ENCODE results near the gene MKRN3. TPM values are rescaled to one million over a fixed set of nuclear protein-coding genes. Genes with fewer than 3 reads are reported as not detected.

Gene MKRN3
- total RNA-seq, result 0.13 TPM

- no peak for DNase-seq (ENCODE audit: low spot score)
- no peak for ATAC-seq
Measured at GRCh38 chr15:23565395-23566070, at the start of gene MKRN3. MKRN3 (plus strand) TSS chr15:23565674; CDS start chr15:23565783, 109 bp downstream.

- DNase-seq (ENCODE audit: low spot score), result no peak
Measured at GRCh38 chr15:23516866-23517265, 48.6 kb upstream of the MKRN3 start.

GRCh38 chr15:23518104-23518503 is 47.4 kb upstream of the MKRN3 start:
- DNase-seq (ENCODE audit: low spot score) (no peak), ATAC-seq (no peak)

More at GRCh38 chr15:23516866-23517265, 48.6 kb upstream of the MKRN3 start:
- no peak for ATAC-seq

- DNase-seq (ENCODE audit: low spot score), result no peak
- ATAC-seq, result no peak
Measured at GRCh38 chr15:23524816-23525215, 40.7 kb upstream of the MKRN3 start.

GRCh38 chr15:23529891-23530290 is 35.6 kb upstream of the MKRN3 start:
- ATAC-seq (no peak), DNase-seq (ENCODE audit: low spot score) (no peak)

GRCh38 chr15:23532024-23532423 is 33.5 kb upstream of the MKRN3 start:
- ATAC-seq (no peak), DNase-seq (ENCODE audit: low spot score) (no peak)

- DNase-seq (ENCODE audit: low spot score) (no peak), ATAC-seq (no peak)
Measured at GRCh38 chr15:23536659-23537058, 28.8 kb upstream of the MKRN3 start.

GRCh38 chr15:23538648-23539047 is 26.8 kb upstream of the MKRN3 start:
- DNase-seq (ENCODE audit: low spot score) (no peak), ATAC-seq (no peak)

GRCh38 chr15:23539892-23540291 is 25.6 kb upstream of the MKRN3 start:
- no peak for DNase-seq (ENCODE audit: low spot score)
- no peak for ATAC-seq

- no peak for ATAC-seq
- no peak for DNase-seq (ENCODE audit: low spot score)
Measured at GRCh38 chr15:23546158-23546557, 19.3 kb upstream of the MKRN3 start.

GRCh38 chr15:23548071-23548470 is 17.4 kb upstream of the MKRN3 start:
- DNase-seq (ENCODE audit: low spot score), result no peak
- no peak for ATAC-seq

GRCh38 chr15:23561914-23562313 is 3.6 kb upstream of the MKRN3 start:
- ATAC-seq, result no peak

GRCh38 chr15:23564821-23565394 is 566 bp upstream of the MKRN3 start:
- DNase-seq (ENCODE audit: low spot score) (no peak), ATAC-seq (no peak)

More at GRCh38 chr15:23561914-23562313, 3.6 kb upstream of the MKRN3 start:
- no peak for DNase-seq (ENCODE audit: low spot score)

GRCh38 chr15:23566071-23566554 is 639 bp downstream of the MKRN3 start:
- ATAC-seq (no peak), DNase-seq (ENCODE audit: low spot score) (no peak)

GRCh38 chr15:23566651-23567050 is 1.2 kb downstream of the MKRN3 start:
- DNase-seq (ENCODE audit: low spot score) (no peak), ATAC-seq (no peak)

- DNase-seq (ENCODE audit: low spot score) (no peak), ATAC-seq (no peak)
Measured at GRCh38 chr15:23567921-23568320, 2.4 kb downstream of the MKRN3 start.

- DNase-seq (ENCODE audit: low spot score), result no peak
- no peak for ATAC-seq
Measured at GRCh38 chr15:23569151-23569925, 3.9 kb downstream of the MKRN3 start.

GRCh38 chr15:23570486-23570885 is 5.0 kb downstream of the MKRN3 start:
- DNase-seq (ENCODE audit: low spot score) (no peak), ATAC-seq (no peak)

GRCh38 chr15:23572844-23573243 is 7.4 kb downstream of the MKRN3 start:
- ATAC-seq (no peak), DNase-seq (ENCODE audit: low spot score) (no peak)

- ATAC-seq (no peak), DNase-seq (ENCODE audit: low spot score) (no peak)
Measured at GRCh38 chr15:23574742-23575141, 9.3 kb downstream of the MKRN3 start.

- DNase-seq (ENCODE audit: low spot score) (no peak), ATAC-seq (no peak)
Measured at GRCh38 chr15:23576061-23576460, 10.6 kb downstream of the MKRN3 start.

All from left lobe of liver (tissue), 2 donors.